ENCODE measurements around the gene OR1F1. TPM values are rescaled to one million over a fixed set of nuclear protein-coding genes. Genes with fewer than 3 reads are reported as not detected.
A peak's percentile ranks its signal among the peaks of the same experiment; 100 is the strongest.
"Not testable (repeated sequence)": the region's sequence is repeated elsewhere in the genome, so short reads cannot be mapped to it uniquely, and the experiment has no call there.

Gene OR1F1
- total and polyA plus RNA-seq, 2 donors (not counting 1 experiment from before 2014, with no cell fraction given), result not detected

- intact Hi-C loops (cut with micrococcal nuclease), result no loop called here
- Mint-ChIP-seq H3K4me1 (peaks cover 10% of the 10 kb centered on the region), H3K4me3 (peak overlapping the region; percentile 63), H3K27me3 (peaks cover 12% of the 10 kb centered on the region), H3K9me3 (ENCODE audit: insufficient read depth) (no peaks in the 10 kb centered on the region), H3K27ac (peak overlapping the region; percentile 65)
- ATAC-seq (ENCODE audit: low read depth) (no peak), DNase-seq (no peak)
- Histone ChIP-seq H3K79me2 (ENCODE audit: control insufficient read depth, insufficient read depth, low read length) (no peaks in the 10 kb centered on the region), H2AFZ (ENCODE audit: insufficient read depth, low read depth, low read length, poor library complexity, severe bottlenecking) (peak overlapping the region; percentile 69), H3K36me3 (replicated peaks in 1 of 2; ENCODE audit: control extremely low read depth in 1 of 2, control insufficient read depth in 1 of 2, extremely low read depth in 1 of 2, insufficient read depth in 2 of 2, low read length in 1 of 2) (no peaks in the 10 kb centered on the region), H3K9ac (ENCODE audit: low read length) (peak overlapping the region; percentile 39), H3K27ac (ENCODE audit: low read length in 2 of 2) (peak overlapping the region; percentile 38 to 68), H3K4me2 (replicated peaks; ENCODE audit: low read depth, low read length, poor library complexity, severe bottlenecking) (peak overlapping the region; percentile 69), H3K4me1 (ENCODE audit: control insufficient read depth in 2 of 2, insufficient read depth in 2 of 2, low read length in 2 of 2) (peaks cover 8 to 9% of the 10 kb centered on the region in 2 donors), H3K9me3 (ENCODE audit: control extremely low read depth in 1 of 3, control insufficient read depth in 2 of 3, insufficient read depth in 1 of 3, low read length in 2 of 3) (peaks cover 0 to 11% (median 0%) of the 10 kb centered on the region in 3 donors), H3K4me3 (ENCODE audit: control extremely low read depth in 1 of 5, extremely low read depth in 1 of 5, insufficient read depth in 1 of 5, low read depth in 2 of 5, low read length in 4 of 5) (peak overlapping the region in 4 of 5 experiments; percentile 25 to 57 (median 44)), H4K20me1 (ENCODE audit: control insufficient read depth, insufficient read depth, low read length, poor library complexity, severe bottlenecking) (no peaks in the 10 kb centered on the region), H3K27me3 (replicated peaks in 1 of 4; ENCODE audit: control extremely low read depth in 1 of 4, control insufficient read depth in 3 of 4, insufficient read depth in 4 of 4, low read length in 3 of 4) (peaks cover 0 to 28% (median 11%) of the 10 kb centered on the region in 4 experiments)
- ChIA-PET POLR2A (interaction anchor here (0.9 kb wide), 1 partner anchor 8 kb away, joined by 4 read pairs; no protein-coding TSS in a partner anchor), CTCF (interaction anchor here (0.6 to 2.4 kb wide), 17 partner anchors 9 to 161 kb away, joined by 3 to 17 read pairs (median 5); partner anchors contain the start of gene ZNF213)
- TF ChIP-seq CTCF (IDR thresholded peaks at IDR 0.05) (no peak), EZH2 (IDR thresholded peaks at IDR 0.05; ENCODE audit: borderline replicate concordance, insufficient read depth, low read depth, low read length, poor library complexity, severe bottlenecking) (no peak)
- WGBS (ENCODE audit: insufficient coverage), result 93% methylated on average over 5 of the region's 12 CpGs
Observed at GRCh38 chr16:3165111-3165822, 22.7 kb upstream of the OR1F1 start.

- no peak for DNase-seq
- no peak for TF ChIP-seq EZH2 (IDR thresholded peaks at IDR 0.05; ENCODE audit: borderline replicate concordance, insufficient read depth, low read depth, low read length, poor library complexity, severe bottlenecking)
- intact Hi-C loops (cut with micrococcal nuclease), result loop anchor here (1.0 to 2.0 kb wide), 4 partner anchors 14 to 107 kb away; no protein-coding TSS in a partner anchor
- peaks cover 16% of the 10 kb centered on the region for H3K4me1 Mint-ChIP-seq
- peaks cover 25% of the 10 kb centered on the region for H3K27me3 Mint-ChIP-seq
- Histone ChIP-seq H3K27ac (ENCODE audit: low read length in 2 of 2) (no peak overlapping the region), H3K27me3 (replicated peaks in 1 of 4; ENCODE audit: control extremely low read depth in 1 of 4, control insufficient read depth in 3 of 4, insufficient read depth in 4 of 4, low read length in 3 of 4) (peaks cover 0 to 40% (median 19%) of the 10 kb centered on the region in 4 experiments), H3K4me2 (replicated peaks; ENCODE audit: low read depth, low read length, poor library complexity, severe bottlenecking) (no peak overlapping the region), H3K36me3 (replicated peaks in 1 of 2; ENCODE audit: control extremely low read depth in 1 of 2, control insufficient read depth in 1 of 2, extremely low read depth in 1 of 2, insufficient read depth in 2 of 2, low read length in 1 of 2) (no peaks in the 10 kb centered on the region), H3K9ac (ENCODE audit: low read length) (no peak overlapping the region), H2AFZ (ENCODE audit: insufficient read depth, low read depth, low read length, poor library complexity, severe bottlenecking) (no peak overlapping the region), H3K4me3 (ENCODE audit: control extremely low read depth in 1 of 5, extremely low read depth in 1 of 5, insufficient read depth in 1 of 5, low read depth in 2 of 5, low read length in 4 of 5) (no peak overlapping the region), H3K9me3 (ENCODE audit: control extremely low read depth in 1 of 3, control insufficient read depth in 2 of 3, insufficient read depth in 1 of 3, low read length in 2 of 3) (peaks cover 0 to 22% (median 0%) of the 10 kb centered on the region in 3 donors), H4K20me1 (ENCODE audit: control insufficient read depth, insufficient read depth, low read length, poor library complexity, severe bottlenecking) (no peaks in the 10 kb centered on the region), H3K4me1 (ENCODE audit: control insufficient read depth in 2 of 2, insufficient read depth in 2 of 2, low read length in 2 of 2) (peaks cover 19 to 20% of the 10 kb centered on the region in 2 donors), H3K79me2 (ENCODE audit: control insufficient read depth, insufficient read depth, low read length) (no peaks in the 10 kb centered on the region)
- H3K9me3 Mint-ChIP-seq (ENCODE audit: insufficient read depth), result no peaks in the 10 kb centered on the region
- no peak for ATAC-seq (ENCODE audit: low read depth)
- no peak overlapping the region for H3K4me3 Mint-ChIP-seq
- H3K27ac Mint-ChIP-seq, result no peak overlapping the region
- no CpG with 5 or more reads among the region's 1 CpG for WGBS (ENCODE audit: insufficient coverage)
- POLR2A ChIA-PET, result interaction anchor here (0.9 kb wide), 1 partner anchor 9 kb away, joined by 4 read pairs; no protein-coding TSS in a partner anchor
- CTCF ChIA-PET, result interaction anchor here (0.6 to 2.4 kb wide), 17 partner anchors 9 to 136 kb away, joined by 3 to 17 read pairs (median 5); partner anchors contain the start of gene ZNF213
Observed at GRCh38 chr16:3166505-3166886, 21.5 kb upstream of the OR1F1 start.

GRCh38 chr16:3168729-3169128 lies 19.3 kb upstream of the OR1F1 start:
- H3K4me3 ChIP-seq (ENCODE audit: control extremely low read depth in 1 of 5, extremely low read depth in 1 of 5, insufficient read depth in 1 of 5, low read depth in 2 of 5, low read length in 4 of 5); H4K20me1 ChIP-seq (ENCODE audit: control insufficient read depth, insufficient read depth, low read length, poor library complexity, severe bottlenecking); H3K27ac ChIP-seq (ENCODE audit: low read length in 2 of 2); intact Hi-C loops (cut with micrococcal nuclease); H3K79me2 ChIP-seq (ENCODE audit: control insufficient read depth, insufficient read depth, low read length); H3K4me3 Mint-ChIP-seq; H3K4me2 ChIP-seq (replicated peaks; ENCODE audit: low read depth, low read length, poor library complexity, severe bottlenecking); H3K9me3 Mint-ChIP-seq (ENCODE audit: insufficient read depth); DNase-seq; H3K27ac Mint-ChIP-seq; ATAC-seq (ENCODE audit: low read depth); H3K36me3 ChIP-seq (replicated peaks in 1 of 2; ENCODE audit: control extremely low read depth in 1 of 2, control insufficient read depth in 1 of 2, extremely low read depth in 1 of 2, insufficient read depth in 2 of 2, low read length in 1 of 2); H2AFZ ChIP-seq (ENCODE audit: insufficient read depth, low read depth, low read length, poor library complexity, severe bottlenecking); H3K9ac ChIP-seq (ENCODE audit: low read length); POLR2A ChIA-PET: not testable (repeated sequence)
- Mint-ChIP-seq H3K4me1 (peaks cover 27% of the 10 kb centered on the region), H3K27me3 (peaks cover 37% of the 10 kb centered on the region)
- CTCF ChIA-PET, result interaction anchor here (0.6 to 2.8 kb wide), 13 partner anchors 8 to 137 kb away, joined by 3 to 14 read pairs (median 7); no protein-coding TSS in a partner anchor
- 80% methylated on average over 5 of the region's 7 CpGs for WGBS (ENCODE audit: insufficient coverage)
- Histone ChIP-seq H3K27me3 (replicated peaks in 1 of 4; ENCODE audit: control extremely low read depth in 1 of 4, control insufficient read depth in 3 of 4, insufficient read depth in 4 of 4, low read length in 3 of 4) (peaks cover 0 to 58% (median 35%) of the 10 kb centered on the region in 4 experiments), H3K4me1 (ENCODE audit: control insufficient read depth in 2 of 2, insufficient read depth in 2 of 2, low read length in 2 of 2) (peaks cover 32 to 33% of the 10 kb centered on the region in 2 donors), H3K9me3 (ENCODE audit: control extremely low read depth in 1 of 3, control insufficient read depth in 2 of 3, insufficient read depth in 1 of 3, low read length in 2 of 3) (peaks cover 0 to 33% (median 0%) of the 10 kb centered on the region in 3 donors)
